GM18951 (cell line): Measurements from ENCODE around the gene DYNC1LI2.

Experiments
- POLR2A ChIP-seq: IDR thresholded peaks from 4 replicates; pipeline ENCODE4 v1.6.1; 2011; ENCODE audit warnings: mild to moderate bottlenecking; ENCODE audit not compliant: insufficient read length, insufficient read depth; ENCODE audit errors: extremely low read depth
- in situ Hi-C: fragments of 300-500 bp; cut with MboI; formaldehyde crosslinking; loops from one replicate; pipeline ENCODE4 v1.12.0; 2022; ENCODE audit warnings: low sequenced_read_pairs, mixed read lengths, inconsistent platforms; ENCODE audit not compliant: unreplicated experiment

The DYNC1LI2 gene

GRCh38 chr16:66719246-66719645 lies 32.2 kb downstream of the DYNC1LI2 start:
- in situ Hi-C loops: no loop called here
- no peak for TF ChIP-seq POLR2A

GRCh38 chr16:66717776-66718175 lies 33.6 kb downstream of the DYNC1LI2 start:
- in situ Hi-C loops: no loop called here
- TF ChIP-seq POLR2A: no peak

- no peak for TF ChIP-seq POLR2A
- in situ Hi-C loops: no loop called here
Measured at GRCh38 chr16:66717112-66717675, 34.2 kb downstream of the DYNC1LI2 start.

- no peak for TF ChIP-seq POLR2A
- in situ Hi-C loops: no loop called here
Measured at GRCh38 chr16:66714654-66715307, 36.6 kb downstream of the DYNC1LI2 start.

- no peak for TF ChIP-seq POLR2A
- in situ Hi-C loops: no loop called here
Measured at GRCh38 chr16:66714062-66714461, 37.3 kb downstream of the DYNC1LI2 start.

GRCh38 chr16:66713076-66713475 lies 38.3 kb downstream of the DYNC1LI2 start:
- no peak for TF ChIP-seq POLR2A
- in situ Hi-C loops: no loop called here

GRCh38 chr16:66712512-66712911 lies 38.9 kb downstream of the DYNC1LI2 start:
- TF ChIP-seq POLR2A: no peak
- in situ Hi-C loops: no loop called here

GRCh38 chr16:66711581-66711980 lies 39.8 kb downstream of the DYNC1LI2 start:
- in situ Hi-C loops: no loop called here
- no peak for TF ChIP-seq POLR2A

GRCh38 chr16:66706506-66706880 lies 44.9 kb downstream of the DYNC1LI2 start:
- no peak for TF ChIP-seq POLR2A
- in situ Hi-C loops: no loop called here

- TF ChIP-seq POLR2A: no peak
- in situ Hi-C loops: no loop called here
Measured at GRCh38 chr16:66705790-66706505, 45.5 kb downstream of the DYNC1LI2 start.

- in situ Hi-C loops: no loop called here
- no peak for TF ChIP-seq POLR2A
Measured at GRCh38 chr16:66703406-66704215, 47.8 kb downstream of the DYNC1LI2 start.

GRCh38 chr16:66701516-66701915 lies 49.9 kb downstream of the DYNC1LI2 start:
- in situ Hi-C loops: no loop called here
- TF ChIP-seq POLR2A: no peak

GRCh38 chr16:66701026-66701425 lies 50.4 kb downstream of the DYNC1LI2 start:
- TF ChIP-seq POLR2A: no peak
- in situ Hi-C loops: no loop called here
